ENCODE results near the gene LMBR1.
"Not testable (repeated sequence)": the region's sequence is repeated elsewhere in the genome, so short reads cannot be mapped to it uniquely, and the experiment has no call there.

Gene LMBR1

DNA sequence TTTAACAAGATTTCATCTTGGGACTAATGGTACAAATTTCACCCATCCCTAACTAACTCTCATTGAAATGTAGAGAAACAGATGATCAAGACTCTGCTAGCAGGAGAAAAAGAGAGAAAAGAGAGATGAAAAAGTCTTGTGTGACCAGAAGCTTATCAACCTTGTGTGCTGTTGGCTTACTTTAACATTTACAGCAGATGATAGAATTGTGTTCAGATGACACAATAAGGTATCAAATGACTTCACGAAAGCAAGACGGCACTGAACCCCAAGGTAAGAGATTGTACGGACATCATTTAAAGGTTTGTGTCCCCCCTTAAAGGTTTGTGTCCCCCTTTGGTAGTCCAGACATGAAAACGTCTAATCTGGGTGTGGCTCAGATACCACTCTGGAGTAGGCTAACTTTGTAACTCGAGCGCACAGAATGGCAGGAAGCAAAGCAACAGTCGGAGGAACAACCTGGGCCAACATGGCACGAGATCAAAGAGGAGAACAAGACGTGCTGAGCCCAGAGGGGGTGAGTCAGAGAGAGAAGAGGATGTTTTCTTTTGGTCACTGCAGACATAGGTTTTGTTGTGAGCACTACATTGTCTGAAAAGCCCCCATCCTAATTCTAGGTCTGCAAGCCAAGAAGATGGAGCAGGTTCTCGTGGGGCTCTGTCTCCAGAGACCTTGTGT is 10.4 kb upstream of the LMBR1 start:
- DNase-seq (ENCODE audit: low read depth) = peak; percentile 45

DNA sequence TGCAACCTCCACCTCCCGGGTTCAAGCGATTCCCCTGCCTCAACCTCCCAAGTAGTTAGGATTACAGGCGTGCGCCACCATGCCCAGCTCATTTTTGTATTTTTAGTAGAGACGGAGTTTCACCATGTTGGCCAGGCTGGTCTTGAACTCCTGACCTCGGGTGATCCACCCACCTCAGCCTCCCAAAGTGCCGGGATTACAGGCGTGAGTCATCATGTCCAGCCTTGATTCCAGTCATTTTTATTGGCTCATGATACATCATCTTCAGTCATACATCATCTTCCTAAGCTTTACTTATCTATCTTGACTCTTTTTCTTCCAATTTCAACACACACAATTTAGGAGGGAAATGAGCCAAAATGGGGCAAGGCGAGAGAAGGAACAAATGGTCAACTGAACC is 7.1 kb upstream of the LMBR1 start:
- DNase-seq (ENCODE audit: low read depth) = not testable (repeated sequence)

DNA sequence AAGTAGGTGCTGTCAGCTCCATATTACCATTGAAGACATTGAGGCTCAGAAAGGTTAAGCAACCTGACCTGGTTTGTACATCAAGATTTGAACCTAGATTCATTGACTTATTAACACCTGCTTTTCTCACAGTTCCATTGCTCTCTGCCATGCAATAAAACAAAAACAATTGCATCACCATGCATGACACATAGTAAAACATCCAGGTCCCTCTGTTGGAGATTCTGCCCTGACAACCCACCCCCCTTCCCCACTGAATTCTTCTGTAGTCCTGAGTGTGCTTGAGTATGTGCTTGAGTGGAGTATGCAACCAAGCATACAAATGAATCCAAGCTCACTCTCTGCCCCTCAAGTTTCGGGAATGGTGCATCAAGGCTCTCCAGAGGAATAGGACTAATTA is 6.0 kb upstream of the LMBR1 start:
- DNase-seq (ENCODE audit: low read depth) = no peak

DNA sequence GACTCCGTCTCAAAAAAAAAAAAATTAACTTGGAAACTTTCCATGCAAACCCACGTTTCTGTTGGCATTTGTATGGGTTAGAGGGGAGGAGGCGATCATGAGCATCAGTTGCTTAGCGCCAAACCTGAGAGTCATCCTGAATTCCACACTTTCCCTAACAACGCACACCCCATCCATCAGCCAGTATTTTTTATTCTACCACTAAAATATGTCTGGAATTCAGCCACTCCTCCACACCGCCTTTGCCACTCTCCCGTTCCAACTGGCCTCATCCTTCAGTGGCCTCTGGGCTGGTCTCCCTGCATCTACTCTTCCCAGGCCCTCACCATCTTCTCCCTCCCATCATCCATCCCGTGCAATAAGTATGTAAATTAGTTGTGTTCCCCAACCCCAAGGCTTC is 4.7 kb upstream of the LMBR1 start:
- DNase-seq (ENCODE audit: low read depth) = no peak

DNA sequence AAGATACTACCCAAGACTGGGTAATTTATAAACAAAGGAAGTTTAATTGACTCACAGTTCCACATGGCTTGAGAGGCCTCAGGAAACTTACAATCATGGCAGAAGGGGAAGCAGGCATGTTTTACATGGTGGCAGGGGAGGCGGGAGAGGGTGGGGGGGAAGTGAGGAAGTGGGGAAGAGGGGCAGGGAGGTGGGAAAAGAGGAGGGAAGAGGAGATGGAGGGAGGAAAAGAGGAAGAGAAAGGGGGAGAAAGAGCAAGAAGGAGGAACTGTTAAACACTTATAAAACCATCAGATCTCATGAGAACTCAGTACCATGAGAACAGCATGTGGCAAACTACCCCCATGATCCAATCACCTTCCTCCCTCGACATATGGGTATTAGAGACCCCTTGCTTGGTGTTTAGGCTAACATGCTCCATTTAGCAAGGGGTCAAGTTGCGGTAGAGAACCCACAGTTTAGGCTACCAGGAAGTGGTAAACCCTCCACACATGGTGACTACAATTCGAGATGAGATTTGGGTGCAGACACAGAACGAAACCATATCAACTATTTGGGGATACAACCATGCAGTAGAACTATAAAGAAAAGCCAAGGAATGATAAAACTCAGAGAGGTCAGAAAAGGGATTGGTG is 3.5 kb upstream of the LMBR1 start:
- DNase-seq (ENCODE audit: low read depth) = no peak

DNA sequence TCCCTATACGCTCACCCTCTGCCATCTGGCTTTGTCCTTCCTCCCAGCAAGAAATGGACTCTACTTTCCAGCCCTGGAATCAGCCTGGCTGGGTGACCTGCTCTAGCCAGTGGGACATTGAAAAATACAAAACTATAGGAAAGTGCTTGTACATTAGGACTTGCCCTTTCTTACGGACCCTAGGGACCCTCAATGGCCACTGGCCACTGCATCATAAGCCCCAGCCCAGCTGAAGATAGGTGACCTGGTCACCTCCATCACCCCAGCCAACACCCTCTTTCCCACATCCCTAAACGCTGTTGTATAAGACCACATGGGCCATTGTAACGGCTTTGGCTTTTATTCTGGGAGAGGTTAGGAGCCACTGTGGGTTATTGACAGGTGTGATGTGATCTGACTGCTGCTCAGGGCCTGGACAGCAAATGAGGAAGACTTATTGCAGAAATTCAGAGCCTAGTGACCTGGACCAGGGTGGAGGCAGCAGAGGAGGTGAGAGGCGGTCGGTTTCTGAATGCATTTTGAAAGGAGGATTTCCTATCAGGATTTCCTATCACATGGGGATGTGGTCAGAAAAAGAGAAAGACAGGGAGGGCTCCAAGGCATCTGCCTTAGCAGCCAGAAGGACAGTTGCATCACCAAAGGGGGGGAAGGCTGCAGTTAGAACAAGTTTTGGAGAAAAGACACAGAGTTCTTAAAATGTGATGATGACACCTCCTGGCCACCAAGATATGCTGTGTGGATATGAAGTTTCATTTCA is 2.2 kb upstream of the LMBR1 start:
- no peak for DNase-seq (ENCODE audit: low read depth)

DNA sequence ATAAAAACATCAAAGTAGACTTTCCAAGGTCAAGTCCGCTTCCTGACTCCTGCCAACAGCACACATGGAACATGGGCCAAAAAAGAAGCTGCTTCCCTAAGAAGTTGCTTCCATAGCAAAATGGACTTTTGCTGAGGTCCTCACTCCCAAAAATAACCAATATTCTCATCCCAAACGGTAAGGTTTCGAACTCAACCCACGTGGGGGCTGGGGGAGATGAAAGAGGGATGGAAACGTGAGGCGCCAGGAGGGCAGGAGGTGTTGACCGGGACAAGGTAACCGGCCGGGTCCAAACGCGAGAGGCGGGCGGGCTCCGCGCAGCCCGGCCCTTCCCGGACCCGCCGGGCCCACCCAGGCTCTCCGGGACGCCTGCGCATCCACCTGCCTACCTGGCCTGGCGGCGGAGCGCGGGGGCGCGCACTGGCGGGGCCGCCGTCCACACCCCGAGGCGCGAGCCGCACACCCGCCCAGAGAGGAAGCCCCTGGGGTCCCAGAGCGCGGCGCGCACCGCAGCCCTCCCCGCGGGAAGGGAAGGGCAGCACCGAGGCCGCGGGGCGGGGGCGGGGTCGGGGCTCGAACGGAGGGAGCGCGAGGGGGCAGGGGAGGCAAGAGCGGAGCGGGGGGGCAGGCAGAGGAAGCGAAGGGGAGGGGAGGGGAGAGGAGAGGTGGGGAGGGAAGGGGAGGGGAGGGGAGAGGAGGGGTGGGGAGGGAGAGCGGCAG is 742 bp downstream of the LMBR1 start:
- no peak for DNase-seq (ENCODE audit: low read depth)

DNA sequence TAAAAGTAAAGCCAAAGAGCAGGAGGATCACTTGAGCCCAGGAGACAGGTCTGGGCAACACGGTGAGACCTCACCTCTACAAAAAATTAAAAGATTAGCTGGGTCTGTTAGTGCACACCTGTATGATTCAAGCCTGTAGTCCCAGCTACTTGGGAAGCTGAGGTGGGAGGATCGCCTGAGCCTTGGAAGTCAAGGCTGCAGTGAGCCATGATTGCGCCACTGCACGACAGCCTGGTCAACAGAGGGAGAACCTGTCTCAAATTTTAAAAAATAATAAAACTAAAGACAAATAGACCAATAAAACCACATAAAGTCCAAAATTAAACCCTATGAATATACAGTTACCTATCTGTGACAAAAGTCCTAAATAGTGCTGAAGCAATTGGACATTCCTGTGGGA is 3.2 kb downstream of the LMBR1 start:
- DNase-seq (ENCODE audit: low read depth) = no peak

DNA sequence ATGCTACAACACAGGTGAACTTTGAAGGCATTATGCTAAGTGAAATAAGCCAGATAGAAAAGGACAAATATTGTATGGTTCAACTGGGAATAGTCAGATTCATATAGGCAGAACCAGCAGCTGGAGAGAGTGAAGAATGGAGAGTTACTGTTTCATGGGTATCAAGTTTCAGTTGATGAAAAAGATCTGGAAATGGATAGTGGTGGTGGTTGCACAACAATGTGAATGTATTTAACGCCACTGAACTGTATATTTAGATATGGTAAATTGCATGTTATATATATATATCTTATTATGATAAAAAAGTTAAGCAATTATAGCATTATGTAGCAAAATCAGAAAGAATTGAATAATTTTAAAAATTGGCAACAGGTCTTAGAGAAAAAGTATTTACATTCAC is 3.9 kb downstream of the LMBR1 start:
- peak; percentile 51 for DNase-seq (ENCODE audit: low read depth)

DNA sequence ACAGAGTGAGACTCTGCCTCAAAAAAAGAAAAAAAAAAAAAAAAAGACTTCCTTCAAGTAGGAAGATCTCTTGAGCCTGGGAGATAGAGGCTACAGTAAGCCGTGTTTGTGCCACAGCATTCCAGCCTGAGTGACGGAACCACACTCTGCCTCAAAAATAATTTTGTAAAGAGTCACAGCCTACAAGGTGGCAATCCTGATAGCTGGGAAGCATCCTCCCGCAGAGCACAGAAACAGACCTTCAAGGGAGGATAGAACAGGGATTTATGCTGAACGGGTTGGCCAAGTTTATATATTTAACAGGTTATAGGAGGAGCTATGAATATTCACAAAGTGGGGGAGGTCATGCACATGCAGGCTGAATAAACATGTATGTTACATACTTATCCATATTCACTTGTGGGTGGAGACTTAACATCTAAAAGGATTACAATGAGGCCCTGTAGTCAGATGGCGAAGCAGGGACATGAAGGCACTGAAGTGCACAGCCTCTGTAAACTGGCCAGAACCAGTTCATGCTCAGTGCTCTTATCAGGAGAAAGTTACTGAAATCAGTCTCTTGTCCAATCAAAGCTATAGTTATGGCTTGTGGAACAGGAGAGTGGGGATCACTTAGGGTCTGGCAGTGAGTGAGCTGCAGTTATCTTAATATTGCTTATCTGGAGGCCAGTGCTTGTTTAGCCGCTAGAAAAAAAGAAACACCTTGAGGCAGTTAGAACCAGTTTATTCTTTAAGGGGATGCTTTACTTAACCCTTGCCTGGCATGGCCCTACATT is 6.8 kb downstream of the LMBR1 start:
- no peak for DNase-seq (ENCODE audit: low read depth)

DNA sequence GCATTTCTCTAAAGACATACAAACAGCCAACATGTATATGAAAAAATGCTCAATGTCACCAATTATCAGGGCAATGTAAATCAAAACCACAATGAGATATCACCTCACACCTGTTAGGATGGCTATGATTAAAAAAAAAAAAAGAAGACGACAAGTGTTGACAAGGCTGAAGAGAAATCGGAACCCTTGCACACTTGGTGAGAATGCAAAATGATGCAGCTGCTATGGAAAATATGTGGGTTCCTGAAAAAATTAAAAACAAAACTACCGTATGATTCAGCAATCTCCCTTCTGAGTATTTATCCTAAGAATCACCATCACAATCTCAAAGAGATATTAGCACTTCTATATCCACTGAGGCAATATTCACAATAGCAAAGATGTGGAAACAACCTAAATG is 11.3 kb downstream of the LMBR1 start:
- no peak for DNase-seq (ENCODE audit: low read depth)

DNA sequence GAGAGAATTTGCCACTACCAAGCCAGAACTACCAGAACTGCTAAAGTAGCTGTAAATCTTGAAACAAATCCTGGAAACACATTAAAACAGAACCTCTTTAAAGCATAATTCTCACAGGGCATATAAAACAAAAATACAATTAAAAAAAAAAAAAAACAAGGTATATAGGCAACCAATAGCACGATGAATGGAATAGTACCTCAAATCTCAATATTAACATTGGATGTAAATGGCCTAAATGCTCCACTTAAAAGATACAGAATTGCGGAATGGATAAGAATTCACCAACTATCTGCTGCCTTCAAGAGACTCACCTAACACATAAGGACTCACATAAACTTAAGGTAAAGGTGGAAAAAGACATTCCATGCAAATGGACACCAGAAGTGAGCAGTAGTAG is 17.2 kb downstream of the LMBR1 start:
- no peak for DNase-seq (ENCODE audit: low read depth)

DNA sequence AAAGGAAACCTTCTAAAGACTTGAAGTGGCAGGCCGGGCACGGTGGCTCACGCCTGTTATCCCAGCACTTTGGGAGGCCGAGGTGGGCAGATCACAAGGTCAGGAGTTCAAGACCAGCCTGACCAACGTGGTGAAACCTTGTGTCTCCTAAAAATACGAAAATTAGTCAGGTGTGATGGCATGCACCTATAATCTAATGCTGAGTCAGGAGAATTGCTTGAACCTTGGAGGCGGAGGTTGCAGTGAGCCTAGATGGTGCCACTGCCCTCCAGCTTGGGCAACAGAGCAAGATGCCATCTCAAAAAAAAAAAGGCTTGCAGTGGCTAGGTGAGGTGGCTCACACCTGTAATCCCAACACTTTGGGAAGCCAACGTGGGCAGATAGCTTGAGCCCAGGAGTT is 24.6 kb downstream of the LMBR1 start:
- DNase-seq (ENCODE audit: low read depth) = not testable (repeated sequence)

DNA sequence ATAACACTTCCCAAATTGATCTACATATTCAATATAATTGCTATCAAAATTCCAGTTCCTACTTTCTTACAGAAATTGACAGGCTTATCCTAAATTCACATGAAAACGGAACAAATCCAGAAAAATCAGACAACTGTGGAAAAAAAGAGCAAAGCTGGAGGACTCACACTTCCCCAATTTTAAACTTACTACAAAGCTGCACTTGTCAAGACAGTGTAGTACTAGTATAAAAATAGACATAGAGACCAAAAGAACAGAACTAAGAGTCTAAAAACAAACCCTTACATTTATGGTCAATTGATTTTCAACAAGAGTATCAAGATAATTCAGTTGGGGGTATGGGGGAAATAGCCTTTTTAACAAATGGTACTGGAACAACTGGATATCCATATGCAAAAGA is 27.5 kb downstream of the LMBR1 start:
- no peak for DNase-seq (ENCODE audit: low read depth)

DNA sequence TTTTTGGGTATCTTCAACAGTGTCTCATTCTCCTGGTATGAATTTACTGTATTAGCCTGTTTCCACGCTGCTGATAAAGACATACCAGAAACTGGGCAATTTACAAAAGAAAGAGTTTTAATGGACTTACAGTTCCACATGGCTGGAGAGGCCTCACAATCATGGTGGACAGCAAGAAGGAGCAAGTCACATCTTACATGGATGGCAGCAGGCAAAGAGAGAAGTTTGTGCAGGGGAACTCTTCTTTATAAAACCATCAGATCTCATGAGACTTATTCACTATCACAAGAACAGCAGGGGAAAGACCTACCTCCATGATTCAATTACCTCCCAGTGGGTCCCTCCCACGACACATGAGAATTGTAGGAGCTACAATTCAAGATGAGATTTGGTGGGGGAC is 31.0 kb downstream of the LMBR1 start:
- DNase-seq (ENCODE audit: low read depth) = not testable (repeated sequence)

DNA sequence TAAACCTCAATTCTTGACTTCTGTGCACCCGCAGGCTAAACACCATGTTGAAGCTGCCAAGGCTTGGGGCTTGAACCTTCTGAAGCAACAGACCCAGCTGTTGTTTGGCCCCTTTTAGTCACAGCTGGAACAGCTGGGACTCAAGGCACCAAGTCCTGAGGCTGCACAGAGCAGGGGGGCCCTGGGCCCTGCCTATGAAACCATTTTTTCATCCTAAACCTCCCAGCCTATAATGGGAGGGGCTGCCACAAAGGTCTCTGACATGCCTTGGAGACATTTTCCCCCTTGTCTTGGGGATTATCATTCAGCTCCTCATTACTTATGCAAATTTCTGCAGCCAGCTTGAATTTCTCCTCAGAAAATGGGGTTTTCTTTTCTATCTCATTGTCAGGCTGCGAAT is 31.8 kb downstream of the LMBR1 start:
- DNase-seq (ENCODE audit: low read depth) = no peak

DNA sequence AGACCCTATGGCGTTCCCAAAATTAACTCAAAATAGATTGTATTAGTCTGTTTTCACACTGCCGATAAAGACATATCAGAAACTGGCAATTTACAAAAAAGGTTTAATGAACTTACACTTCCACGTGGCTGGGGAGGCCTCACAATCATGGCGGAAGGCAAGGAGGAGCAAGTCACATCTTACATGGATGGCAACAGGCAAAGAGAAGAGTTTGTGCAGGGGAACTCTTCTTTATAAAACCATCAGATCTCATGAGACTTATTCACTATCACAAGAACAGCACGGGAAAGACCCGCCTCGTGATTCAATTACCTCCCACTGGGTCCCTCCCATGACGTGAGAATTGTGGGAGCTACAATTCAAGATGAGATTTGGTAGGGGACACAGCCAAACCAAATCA is 32.9 kb downstream of the LMBR1 start:
- DNase-seq (ENCODE audit: low read depth) = not testable (repeated sequence)

DNA sequence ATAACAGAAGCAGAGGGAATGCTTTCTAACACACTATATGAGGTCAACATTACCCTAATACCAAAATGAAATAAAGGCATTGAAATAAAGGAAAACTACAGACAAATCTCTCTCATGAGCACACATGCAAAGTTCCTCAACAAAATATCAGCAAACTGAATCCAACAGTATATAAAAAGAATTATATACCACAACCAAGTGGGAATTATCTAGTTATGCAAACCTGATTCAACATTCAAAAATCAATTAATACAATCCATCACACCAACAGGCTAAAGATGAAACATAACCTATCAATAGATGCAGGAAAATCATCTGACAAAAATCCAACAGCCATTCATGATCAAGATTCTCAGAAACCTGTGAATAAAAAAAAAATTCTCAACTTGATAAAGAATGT is 34.5 kb downstream of the LMBR1 start:
- DNase-seq (ENCODE audit: low read depth) = no peak

DNA sequence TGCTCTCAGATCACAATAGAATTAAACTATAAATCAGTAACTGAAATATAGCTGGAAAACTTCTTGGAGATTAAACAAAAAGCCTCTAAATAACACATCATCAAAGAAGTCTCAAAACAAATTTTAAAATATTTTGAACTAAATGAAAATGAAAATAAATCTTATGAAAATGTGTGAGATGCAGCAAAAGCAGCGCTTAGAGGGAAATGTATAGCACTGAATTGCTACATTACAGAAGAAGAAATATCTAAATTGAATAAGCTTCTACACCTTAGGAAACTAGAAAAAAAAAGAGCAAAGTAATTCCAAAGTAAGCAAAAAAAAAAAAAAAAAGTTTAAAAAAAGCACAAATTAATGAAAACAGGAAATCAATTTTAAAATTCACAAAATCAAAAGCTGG is 35.2 kb downstream of the LMBR1 start:
- DNase-seq (ENCODE audit: low read depth) = no peak

DNA sequence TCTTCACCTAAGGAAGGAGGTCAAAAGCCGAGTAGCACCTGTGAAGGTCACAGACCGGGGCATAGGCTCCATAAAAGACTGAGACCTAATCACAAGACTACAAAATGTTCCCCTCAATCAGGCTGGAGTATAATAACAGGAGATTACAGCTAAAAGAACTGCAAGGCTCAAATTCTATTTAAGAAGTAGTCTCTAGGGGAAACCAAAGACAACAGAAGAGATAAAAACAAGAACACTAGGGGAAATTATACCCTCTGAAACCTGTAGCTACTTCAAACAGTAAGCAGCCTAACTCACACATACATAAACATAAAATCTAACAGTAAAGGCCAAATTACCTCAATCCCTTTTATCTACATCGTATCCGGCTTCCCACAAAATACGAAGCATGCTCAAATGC is 38.3 kb downstream of the LMBR1 start:
- DNase-seq (ENCODE audit: low read depth) = no peak

DNA sequence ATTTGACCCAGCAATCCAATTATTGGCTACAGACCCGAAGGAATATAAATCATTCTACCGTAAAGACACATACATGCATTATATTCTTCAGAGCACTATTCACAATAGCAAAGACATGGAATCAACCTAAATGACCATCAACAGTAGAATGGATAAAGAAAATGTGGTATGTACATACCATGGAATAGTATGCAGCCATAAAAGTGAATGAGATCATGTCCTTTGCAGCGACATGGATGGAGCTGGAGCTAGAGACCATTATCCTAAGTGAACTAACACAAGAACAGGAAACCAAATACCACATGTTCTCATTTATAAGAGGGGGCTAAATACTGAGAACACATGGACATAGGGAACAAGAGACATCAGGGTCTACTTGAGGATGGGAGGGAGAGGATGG is 44.0 kb downstream of the LMBR1 start:
- DNase-seq (ENCODE audit: low read depth) = no peak
